Omental fat pad (tissue), 4 donors: ENCODE results near the gene MT3. TPM values are rescaled to one million over a fixed set of nuclear protein-coding genes. Genes with fewer than 3 reads are reported as not detected.
A peak's percentile ranks its signal among the peaks of the same experiment; 100 is the strongest.

Experiments
- ATAC-seq: fragments of 150-250 bp; one replicate; pipeline ENCODE4 v1.9.1; 2016; ENCODE audit warnings: mild to moderate bottlenecking, moderate library complexity; ENCODE audit not compliant: low FRiP score
- DNase-seq: peaks from one replicate; pipeline ENCODE4 v3.0.0-alpha.2; 2019; ENCODE audit warnings: low spot score
- total RNA-seq, 4 donors: library from RNA; depleted of rRNA; stranded (reverse); fragments of >200 nt; gene quantifications; one replicate each; pipeline ENCODE4 v1.1.0, GENCODE V29; 2016
- TF ChIP-seq, protein P1 (sequence below), 3 donors: fragments of 450-650 bp; IDR thresholded peaks; one replicate each; pipeline ENCODE4 v1.5.1; 2016 to 2017; ENCODE audit warnings: antibody characterized with exemption in 3 of 3, mild to moderate bottlenecking in 3 of 3, moderate library complexity in 2 of 3

MT3 gene
- not detected for total RNA-seq

DNA sequence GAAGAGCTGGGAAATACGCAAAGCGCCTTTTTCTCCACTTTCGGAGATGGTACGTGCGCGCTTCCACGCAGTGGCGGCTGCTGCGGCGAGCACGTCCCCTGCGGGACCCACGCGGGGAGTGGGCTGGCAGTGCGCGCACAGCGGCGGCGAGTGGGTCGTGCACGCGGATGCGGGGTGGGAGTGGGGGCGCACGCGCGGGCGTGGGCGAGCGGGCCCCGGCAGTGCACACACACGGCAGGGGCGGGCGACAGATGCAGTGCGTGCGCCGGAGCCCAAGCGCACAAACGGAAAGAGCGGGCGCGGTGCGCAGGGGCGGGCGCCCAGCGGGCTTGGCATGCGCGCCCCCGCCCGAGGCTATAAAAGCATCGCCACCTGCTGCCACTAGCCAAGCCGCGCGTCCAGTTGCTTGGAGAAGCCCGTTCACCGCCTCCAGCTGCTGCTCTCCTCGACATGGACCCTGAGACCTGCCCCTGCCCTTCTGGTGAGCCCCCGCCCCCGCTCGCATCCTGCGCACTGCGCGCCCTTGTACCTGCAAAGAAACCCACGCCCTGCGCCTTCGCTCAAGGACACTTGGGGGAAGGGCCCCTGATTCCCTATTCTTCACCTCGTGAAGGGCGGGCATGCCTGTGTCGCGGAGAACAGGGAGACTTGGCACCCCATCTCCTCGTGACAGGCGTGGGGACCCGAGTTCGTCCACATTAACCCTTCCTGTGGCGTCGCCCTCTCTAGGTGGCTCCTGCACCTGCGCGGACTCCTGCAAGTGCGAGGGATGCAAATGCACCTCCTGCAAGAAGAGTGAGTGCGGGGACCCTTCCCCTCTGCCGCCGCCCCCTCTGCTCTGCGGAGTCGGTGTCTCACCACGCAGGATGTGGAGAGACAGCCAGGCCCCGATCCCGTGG, at the start of gene MT3:
Gene MT3 (plus strand): TSS at position 388 of the 899 bp plus-strand sequence. CDS start 63 bp downstream, at position 451.
- TF ChIP-seq, protein P1, sequence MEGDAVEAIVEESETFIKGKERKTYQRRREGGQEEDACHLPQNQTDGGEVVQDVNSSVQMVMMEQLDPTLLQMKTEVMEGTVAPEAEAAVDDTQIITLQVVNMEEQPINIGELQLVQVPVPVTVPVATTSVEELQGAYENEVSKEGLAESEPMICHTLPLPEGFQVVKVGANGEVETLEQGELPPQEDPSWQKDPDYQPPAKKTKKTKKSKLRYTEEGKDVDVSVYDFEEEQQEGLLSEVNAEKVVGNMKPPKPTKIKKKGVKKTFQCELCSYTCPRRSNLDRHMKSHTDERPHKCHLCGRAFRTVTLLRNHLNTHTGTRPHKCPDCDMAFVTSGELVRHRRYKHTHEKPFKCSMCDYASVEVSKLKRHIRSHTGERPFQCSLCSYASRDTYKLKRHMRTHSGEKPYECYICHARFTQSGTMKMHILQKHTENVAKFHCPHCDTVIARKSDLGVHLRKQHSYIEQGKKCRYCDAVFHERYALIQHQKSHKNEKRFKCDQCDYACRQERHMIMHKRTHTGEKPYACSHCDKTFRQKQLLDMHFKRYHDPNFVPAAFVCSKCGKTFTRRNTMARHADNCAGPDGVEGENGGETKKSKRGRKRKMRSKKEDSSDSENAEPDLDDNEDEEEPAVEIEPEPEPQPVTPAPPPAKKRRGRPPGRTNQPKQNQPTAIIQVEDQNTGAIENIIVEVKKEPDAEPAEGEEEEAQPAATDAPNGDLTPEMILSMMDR (IDR thresholded peaks at IDR 0.05) = no peak
- peak; percentile 24 for ATAC-seq
- no peak for DNase-seq

DNA sequence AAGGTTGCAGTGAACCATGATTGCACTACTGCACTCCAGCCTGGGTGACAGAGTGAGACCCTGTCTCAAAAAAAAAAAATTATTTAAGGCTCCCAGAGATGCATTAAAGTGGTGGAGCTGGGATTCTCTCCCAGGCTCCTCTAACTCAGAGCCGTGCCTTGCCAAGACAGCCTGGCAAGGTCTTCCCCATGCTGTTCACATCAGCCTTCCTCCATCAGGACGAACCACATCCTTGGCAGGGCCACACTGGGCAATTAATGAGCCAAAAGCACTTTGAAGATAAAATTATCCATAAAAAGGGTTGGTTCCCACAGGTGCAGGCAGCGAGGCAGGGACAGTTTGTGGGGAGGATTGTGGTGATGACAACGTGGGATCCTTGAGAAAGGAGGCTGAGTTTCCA, 49.7 kb upstream of the MT3 start:
- DNase-seq (no peak), ATAC-seq (peak; percentile 39)
- TF ChIP-seq, protein P1 (IDR thresholded peaks at IDR 0.05) = no peak

DNA sequence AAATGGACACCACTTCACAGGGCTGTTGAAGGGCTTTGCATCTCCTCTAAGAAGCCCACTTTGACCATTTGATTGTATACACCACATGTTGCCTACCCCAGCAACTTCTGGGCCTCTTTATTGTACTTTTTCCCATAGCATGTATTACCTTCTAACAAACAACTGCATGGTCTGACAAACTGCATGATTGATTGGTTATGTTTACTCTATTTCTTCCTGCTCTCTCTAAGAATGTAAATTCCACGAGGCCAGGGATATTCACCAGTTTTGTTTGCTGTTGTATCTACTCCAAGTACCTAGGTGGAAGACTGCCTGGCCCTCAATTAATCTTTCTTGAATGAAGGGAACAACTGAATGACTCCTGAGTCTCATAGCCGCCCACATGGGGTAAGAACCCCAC, 47.3 kb upstream of the MT3 start:
- DNase-seq (no peak), ATAC-seq (no peak)
- TF ChIP-seq, protein P1 (IDR thresholded peaks at IDR 0.05) = no peak

DNA sequence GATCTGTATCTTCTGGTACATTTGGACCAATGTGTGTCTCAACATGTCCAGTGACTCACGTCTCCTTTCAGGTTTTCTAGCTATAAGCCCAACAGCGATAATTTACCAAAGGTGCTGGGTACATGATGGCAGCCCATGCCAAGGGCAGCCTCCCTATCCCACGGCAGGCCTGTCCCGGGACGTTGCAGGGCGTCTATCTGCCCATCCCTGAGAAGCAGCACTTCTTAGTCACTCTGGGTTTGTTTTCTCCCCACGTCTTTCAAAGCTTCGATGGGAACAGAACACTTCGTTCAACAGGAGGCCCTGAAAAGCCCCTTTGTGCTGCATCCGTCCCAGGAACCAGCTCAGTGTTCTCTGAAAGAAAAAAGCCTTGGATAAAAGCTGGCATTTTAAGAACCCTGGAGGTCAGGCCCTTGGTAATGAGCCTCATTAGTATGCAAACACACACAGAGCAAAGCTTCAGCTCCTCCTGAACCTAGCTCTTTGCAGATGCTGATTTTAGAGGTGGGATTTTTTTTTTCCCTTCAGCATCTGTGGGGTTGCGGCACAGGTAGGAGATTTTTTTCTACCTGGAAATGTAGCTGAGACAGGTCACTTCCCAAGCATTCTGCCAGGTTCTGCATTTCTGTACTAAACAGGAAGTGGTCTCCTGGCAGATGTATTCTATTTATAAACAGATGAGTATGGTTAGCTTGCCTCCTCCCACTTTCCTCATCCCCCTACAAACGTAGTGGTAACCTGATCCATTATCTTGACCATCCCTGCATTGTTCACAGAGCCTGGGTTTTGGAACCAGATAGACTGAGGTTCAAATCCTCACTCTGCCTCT, 42.0 kb upstream of the MT3 start:
- TF ChIP-seq, protein P1 (IDR thresholded peaks at IDR 0.05) = no peak
- DNase-seq (no peak), ATAC-seq (no peak)

DNA sequence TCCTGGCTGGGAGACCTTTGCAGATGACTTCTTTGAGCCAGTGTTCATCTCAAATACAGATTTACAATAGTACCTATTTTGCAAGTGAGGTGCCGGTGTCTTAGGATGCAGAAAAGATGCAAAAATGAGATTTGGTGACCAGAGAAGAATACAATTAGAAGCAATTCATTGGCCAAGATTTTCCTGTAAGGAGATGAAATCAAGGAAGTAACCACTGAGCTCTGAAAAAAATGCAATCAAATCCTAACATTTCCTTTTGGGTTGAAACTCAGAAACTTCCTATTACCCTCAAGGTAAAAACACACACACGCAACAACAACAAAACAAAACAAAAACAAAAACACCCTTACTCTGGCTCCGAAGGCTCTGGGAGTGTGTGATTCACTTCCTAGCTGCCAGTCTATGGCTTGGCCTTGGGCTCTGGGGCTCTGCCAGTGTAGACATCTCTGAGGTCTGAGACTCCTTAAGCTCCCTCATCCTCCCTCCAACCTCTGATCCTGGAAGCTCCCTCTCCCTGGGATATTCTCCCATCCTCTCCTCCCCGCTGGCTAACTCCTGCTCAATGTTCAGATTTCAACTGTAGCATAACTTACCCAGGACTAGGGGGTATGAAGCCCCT, 41.3 kb upstream of the MT3 start:
- ATAC-seq (no peak), DNase-seq (no peak)
- TF ChIP-seq, protein P1 (IDR thresholded peaks at IDR 0.05) = no peak

DNA sequence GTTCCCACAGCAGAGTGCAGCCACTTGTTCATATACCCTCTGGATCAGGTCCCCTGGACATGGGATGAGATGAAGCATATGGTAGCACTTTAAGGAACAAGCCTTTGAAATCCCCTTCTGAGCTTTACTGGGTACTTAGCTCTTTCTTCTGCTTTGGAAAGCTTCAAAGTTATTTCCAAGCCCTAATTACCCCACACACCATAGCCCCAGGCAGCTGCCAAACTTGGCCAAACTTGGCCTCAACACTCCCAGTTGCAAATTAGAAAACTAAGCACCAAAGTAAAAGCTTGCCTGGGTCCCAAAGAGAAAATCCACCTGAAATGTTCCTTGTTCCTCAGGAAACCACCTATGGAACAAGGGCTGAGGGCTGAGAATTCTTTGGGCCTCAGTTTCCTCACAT, 40.2 kb upstream of the MT3 start:
- TF ChIP-seq, protein P1 (IDR thresholded peaks at IDR 0.05) = no peak
- no peak for DNase-seq
- ATAC-seq = no peak
